ENCODE results near the gene FAXC.
"Not testable (repeated sequence)": the region's sequence is repeated elsewhere in the genome, so short reads cannot be mapped to it uniquely, and the experiment has no call there.

Gene FAXC

GRCh38 chr6:99276747-99277146 is 72.7 kb downstream of the FAXC start:
- DNase-seq = no peak

- DNase-seq = no peak
Observed at GRCh38 chr6:99270826-99271225, 78.6 kb downstream of the FAXC start.

DNA sequence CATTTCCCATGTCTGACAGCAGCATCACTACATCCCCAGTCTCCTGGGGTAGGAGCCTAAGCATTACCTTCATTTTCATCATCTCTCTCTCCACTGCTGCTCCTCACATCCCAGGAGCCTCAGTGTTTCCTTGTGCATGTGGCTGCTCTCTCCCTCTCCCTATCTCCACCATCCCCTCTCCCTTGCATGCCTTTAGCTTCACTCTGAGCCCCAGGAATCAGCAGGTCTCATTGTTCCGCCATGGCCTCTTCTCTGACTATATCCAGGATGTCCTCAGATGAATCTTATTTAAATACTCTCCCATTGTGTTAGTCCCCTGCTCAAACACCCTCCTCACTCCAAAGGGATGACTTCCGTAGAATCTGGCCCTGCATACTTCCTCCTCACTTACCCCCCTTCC is 79.4 kb downstream of the FAXC start:
- no peak for DNase-seq

GRCh38 chr6:99269207-99269606 is 80.3 kb downstream of the FAXC start:
- no peak for DNase-seq

DNA sequence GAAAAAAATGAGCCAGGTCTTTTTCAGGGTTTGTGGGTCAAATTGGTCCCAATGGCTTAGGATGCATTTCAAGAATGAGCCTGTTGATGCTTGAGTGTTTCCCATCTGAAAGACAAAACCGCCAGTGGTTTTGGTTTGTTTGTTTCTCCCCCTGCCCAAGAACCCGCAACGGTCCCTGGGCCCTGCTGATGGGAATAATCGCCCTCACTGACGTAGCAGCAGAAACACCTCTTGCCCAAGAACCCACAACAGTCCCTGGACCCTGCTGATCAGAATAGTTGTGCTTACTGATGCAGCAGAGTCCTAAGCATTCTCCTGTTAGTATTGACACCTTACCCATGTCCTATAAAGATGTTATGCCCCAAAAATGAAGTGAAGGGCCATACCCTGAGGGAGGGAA is 82.5 kb downstream of the FAXC start:
- not testable (repeated sequence) for DNase-seq

- DNase-seq = not testable (repeated sequence)
Observed at GRCh38 chr6:99265447-99265846, 84.0 kb downstream of the FAXC start.

DNA sequence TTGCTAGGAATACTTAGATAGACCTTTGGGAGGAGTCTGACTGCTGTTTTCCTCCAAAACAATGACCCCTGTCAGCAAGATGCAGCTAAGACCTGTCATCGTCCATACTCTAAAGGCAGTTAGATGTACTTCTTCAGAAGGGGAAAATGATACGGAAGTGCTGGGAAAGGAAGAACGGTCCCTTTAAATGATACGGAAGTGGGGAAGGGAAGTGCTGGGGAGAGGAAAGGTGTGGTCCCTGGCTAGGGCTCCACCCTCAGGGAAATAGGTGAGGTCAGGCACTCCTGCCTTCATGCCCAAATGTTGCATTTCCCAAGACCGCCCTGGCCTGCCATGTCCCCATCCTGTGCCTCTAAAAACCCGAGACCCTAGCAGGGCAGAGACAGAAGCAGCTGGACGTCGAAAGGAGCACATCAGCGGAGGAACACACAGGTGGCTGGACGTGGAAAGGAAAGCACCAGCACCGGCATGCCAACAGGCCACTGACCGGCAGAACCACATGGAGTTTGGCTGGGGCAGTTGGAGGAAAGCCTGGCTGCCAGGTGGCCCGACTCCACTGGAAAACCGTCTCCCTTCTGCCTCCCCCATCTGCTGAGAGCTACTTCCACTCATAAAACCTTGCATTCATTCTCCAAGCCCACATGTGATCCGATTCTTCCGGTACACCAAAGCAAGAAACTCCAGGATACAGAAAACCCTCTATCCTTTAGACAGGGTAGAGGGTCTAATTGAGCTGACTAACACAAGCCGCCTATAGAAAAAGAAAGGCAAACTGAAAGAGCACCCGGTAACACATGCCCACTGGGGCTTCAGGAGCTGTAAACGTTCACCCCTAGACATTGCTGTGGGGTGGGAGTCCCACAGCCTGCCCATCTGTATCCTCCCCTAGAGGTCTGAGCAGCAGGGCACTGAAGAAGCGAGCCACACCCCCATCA is 94.6 kb downstream of the FAXC start:
- DNase-seq = no peak

DNA sequence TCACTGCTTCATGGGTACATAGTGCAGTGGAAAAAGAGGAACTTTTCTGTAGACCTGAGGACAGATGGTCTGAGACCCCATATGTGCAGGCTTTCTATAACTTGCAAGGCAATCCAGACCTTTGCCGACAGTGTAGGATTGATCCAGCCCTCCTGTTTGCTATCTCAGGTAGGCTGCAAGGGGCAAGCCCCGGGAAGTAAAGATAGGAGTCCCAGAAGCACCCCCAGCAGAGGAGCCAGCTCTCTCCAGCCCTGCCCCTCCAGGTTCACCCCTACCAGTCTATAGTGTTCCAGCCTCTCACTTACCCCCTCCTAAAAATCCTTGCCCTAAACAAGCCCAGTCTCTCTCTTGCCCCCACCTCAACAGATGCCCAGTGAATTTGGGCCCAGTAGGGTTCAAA is 96.2 kb downstream of the FAXC start:
- no peak for DNase-seq

- no peak for DNase-seq
Observed at GRCh38 chr6:99252421-99252820, 97.1 kb downstream of the FAXC start.

GRCh38 chr6:99250476-99250875 is 99.0 kb downstream of the FAXC start:
- no peak for DNase-seq

GRCh38 chr6:99246602-99247001 is 102.9 kb downstream of the FAXC start:
- DNase-seq = no peak

DNA sequence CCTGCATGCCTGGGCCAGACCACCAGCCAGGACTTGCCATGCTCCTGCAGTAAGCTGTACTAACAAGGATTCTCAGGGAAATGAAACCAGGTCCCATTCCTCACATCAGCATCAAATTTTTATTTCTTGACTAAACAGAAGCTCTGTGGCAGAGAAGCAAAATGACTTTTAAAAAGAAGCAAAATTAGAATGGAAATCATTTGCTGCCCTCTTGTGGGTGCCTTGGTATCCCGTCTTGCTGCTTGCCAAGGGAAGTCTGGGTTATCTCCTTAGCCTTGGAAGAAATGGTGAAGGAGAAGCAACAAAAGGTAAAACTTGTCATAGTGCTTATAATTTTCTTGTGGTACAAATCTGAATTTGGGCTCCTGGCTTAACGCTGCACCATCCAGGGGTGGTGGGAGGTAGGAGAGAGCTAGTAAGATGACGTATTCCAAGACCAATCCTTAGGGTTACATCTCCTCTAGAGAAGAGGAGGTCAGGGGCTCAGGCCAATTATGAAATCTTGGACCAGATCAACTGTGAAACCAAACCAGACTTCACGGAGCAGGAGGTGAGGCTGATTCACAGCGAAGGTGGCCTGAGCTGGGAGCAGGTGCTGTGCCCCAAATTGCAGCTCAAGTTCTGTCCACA is 107.5 kb downstream of the FAXC start:
- no peak for DNase-seq

GRCh38 chr6:99236010-99236409 is 113.5 kb downstream of the FAXC start:
- no peak for DNase-seq

DNA sequence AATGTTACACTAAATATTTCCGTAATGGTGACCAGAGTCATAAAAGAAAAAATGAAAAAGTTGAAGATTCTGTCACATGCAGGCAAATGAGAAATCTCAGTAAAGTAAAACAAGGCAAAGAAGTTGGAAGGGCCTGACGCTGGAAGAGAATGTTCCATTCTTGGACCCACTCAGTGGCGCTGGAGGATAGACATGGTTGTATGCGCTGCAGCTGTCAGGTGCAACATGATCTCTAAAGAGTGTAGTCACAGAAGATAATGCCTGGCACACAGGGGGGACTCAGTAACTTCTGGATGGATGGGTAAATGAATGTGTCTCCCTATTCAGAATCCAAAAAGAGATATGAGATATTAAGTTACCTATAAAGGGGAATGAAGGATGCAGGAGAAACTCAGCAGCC is 116.3 kb downstream of the FAXC start:
- no peak for DNase-seq

GRCh38 chr6:99232056-99232455 is 117.4 kb downstream of the FAXC start:
- no peak for DNase-seq

GRCh38 chr6:99225172-99225571 is 124.3 kb downstream of the FAXC start:
- DNase-seq = no peak
